ENCODE results near the gene MLH3. TPM values are rescaled to one million over a fixed set of nuclear protein-coding genes. Genes with fewer than 3 reads are reported as not detected.
A peak's percentile ranks its signal among the peaks of the same experiment; 100 is the strongest.

Gene MLH3
- total and polyA plus RNA-seq, 2 of the 13 experiments (the other 11 are each of a cell fraction or from before 2014, with no cell fraction given), result 14.4 to 24.8 TPM

DNA sequence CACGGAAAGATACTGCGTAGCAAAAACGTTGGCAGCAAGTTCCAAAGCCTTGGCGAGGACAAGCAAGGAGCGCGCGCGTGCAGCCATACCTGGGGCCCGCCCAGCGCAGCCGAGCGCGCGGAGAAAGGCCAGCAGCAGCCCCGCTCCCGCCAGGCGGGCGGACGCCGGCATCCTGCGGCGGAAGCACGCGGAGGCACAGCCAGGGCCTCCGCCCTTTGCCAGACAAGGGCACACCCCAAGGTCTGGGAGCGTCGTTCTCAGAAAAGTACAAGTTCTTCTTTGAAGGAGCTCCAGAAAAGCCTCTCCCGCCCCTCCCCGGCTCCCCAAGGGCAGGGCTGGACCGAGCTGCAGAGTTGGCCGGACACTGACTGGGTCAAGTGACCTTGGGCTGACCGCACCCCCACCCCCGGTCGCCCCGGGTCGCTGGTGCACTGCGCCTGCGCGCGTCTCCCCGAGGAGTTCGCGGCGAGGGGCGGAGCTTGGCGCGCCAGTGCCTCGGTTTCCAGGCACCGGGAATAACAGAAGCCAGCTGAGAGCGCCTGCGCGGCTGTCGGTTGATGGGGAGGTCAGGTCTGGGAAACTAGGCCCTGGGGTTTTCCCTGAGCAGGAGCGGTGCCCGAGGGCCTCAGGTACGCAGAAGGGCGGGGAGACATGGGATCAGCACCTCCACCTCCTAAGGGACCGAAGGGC, 18.0 kb upstream of the MLH3 start, which contains the start of gene ZC2HC1C (continued):
- TF ChIP-seq U2AF1 (optimal IDR thresholded peaks at IDR 0.05; ENCODE audit: low read depth, low read length) (no peak), ZNF850 (CRISPR knock-in tag; conservative IDR thresholded peaks at IDR 0.05) (no peak), DMAP1 (CRISPR knock-in tag; IDR thresholded peaks at IDR 0.05) (peak; percentile 83), ZNF720 (CRISPR knock-in tag; IDR thresholded peaks at IDR 0.05) (no peak), NFE2L2 (IDR thresholded peaks at IDR 0.05; ENCODE audit: low read length) (no peak), MAFF (IDR thresholded peaks at IDR 0.05; ENCODE audit: low read depth, low read length) (no peak), FOXM1 (CRISPR knock-in tag; IDR thresholded peaks at IDR 0.05) (no peak), ZNF256 (CRISPR knock-in tag; conservative IDR thresholded peaks at IDR 0.05) (peak; percentile 11; the same call in 1 of the 2 replicates), POLR2A (IDR thresholded peaks at IDR 0.05; ENCODE audit: insufficient read depth in 1 of 2, low read depth in 2 of 2, low read length in 2 of 2) (peak; percentile 85 to 87), TGIF2 (CRISPR knock-in tag; IDR thresholded peaks at IDR 0.05) (peak; percentile 78; the same call in 1 of the 2 replicates), AGO1 (IDR thresholded peaks at IDR 0.05; ENCODE audit: low read depth, low read length, poor library complexity, severe bottlenecking) (peak; percentile 72), ZNF619 (CRISPR knock-in tag; IDR thresholded peaks at IDR 0.05) (peak; percentile 62; the same call in 1 of the 2 replicates), ZEB1 (IDR thresholded peaks at IDR 0.05; ENCODE audit: insufficient replicate concordance, low read depth) (no peak), ARID2 (CRISPR knock-in tag; IDR thresholded peaks at IDR 0.05; ENCODE audit: borderline replicate concordance) (no peak), JARID2 (CRISPR knock-in tag; IDR thresholded peaks at IDR 0.05; ENCODE audit: insufficient replicate concordance) (no peak)
- TF ChIP-seq, protein P1, sequence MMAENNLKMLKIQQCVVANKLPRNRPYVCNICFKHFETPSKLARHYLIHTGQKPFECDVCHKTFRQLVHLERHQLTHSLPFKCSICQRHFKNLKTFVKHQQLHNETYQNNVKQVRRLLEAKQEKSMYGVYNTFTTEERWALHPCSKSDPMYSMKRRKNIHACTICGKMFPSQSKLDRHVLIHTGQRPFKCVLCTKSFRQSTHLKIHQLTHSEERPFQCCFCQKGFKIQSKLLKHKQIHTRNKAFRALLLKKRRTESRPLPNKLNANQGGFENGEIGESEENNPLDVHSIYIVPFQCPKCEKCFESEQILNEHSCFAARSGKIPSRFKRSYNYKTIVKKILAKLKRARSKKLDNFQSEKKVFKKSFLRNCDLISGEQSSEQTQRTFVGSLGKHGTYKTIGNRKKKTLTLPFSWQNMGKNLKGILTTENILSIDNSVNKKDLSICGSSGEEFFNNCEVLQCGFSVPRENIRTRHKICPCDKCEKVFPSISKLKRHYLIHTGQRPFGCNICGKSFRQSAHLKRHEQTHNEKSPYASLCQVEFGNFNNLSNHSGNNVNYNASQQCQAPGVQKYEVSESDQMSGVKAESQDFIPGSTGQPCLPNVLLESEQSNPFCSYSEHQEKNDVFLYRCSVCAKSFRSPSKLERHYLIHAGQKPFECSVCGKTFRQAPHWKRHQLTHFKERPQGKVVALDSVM (CRISPR knock-in tag; IDR thresholded peaks at IDR 0.05), result no peak; the same call in 1 of the 2 replicates
- TF ChIP-seq, protein P2, sequence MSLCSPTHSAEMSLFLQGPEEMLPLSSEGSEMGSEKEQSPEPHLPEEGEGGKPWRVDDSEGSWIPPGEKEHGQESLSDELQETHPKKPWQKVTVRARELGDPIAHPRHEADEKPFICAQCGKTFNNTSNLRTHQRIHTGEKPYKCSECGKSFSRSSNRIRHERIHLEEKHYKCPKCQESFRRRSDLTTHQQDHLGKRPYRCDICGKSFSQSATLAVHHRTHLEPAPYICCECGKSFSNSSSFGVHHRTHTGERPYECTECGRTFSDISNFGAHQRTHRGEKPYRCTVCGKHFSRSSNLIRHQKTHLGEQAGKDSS (CRISPR knock-in tag; IDR thresholded peaks at IDR 0.05; ENCODE audit: borderline replicate concordance, low read depth), result peak; percentile 61; the same call in 1 of the 2 replicates
- TF ChIP-seq, protein P3, sequence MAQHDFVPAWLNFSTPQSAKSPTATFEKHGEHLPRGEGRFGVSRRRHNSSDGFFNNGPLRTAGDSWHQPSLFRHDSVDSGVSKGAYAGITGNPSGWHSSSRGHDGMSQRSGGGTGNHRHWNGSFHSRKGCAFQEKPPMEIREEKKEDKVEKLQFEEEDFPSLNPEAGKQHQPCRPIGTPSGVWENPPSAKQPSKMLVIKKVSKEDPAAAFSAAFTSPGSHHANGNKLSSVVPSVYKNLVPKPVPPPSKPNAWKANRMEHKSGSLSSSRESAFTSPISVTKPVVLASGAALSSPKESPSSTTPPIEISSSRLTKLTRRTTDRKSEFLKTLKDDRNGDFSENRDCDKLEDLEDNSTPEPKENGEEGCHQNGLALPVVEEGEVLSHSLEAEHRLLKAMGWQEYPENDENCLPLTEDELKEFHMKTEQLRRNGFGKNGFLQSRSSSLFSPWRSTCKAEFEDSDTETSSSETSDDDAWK (CRISPR knock-in tag; IDR thresholded peaks at IDR 0.05), result no peak
- TF ChIP-seq, protein P4, sequence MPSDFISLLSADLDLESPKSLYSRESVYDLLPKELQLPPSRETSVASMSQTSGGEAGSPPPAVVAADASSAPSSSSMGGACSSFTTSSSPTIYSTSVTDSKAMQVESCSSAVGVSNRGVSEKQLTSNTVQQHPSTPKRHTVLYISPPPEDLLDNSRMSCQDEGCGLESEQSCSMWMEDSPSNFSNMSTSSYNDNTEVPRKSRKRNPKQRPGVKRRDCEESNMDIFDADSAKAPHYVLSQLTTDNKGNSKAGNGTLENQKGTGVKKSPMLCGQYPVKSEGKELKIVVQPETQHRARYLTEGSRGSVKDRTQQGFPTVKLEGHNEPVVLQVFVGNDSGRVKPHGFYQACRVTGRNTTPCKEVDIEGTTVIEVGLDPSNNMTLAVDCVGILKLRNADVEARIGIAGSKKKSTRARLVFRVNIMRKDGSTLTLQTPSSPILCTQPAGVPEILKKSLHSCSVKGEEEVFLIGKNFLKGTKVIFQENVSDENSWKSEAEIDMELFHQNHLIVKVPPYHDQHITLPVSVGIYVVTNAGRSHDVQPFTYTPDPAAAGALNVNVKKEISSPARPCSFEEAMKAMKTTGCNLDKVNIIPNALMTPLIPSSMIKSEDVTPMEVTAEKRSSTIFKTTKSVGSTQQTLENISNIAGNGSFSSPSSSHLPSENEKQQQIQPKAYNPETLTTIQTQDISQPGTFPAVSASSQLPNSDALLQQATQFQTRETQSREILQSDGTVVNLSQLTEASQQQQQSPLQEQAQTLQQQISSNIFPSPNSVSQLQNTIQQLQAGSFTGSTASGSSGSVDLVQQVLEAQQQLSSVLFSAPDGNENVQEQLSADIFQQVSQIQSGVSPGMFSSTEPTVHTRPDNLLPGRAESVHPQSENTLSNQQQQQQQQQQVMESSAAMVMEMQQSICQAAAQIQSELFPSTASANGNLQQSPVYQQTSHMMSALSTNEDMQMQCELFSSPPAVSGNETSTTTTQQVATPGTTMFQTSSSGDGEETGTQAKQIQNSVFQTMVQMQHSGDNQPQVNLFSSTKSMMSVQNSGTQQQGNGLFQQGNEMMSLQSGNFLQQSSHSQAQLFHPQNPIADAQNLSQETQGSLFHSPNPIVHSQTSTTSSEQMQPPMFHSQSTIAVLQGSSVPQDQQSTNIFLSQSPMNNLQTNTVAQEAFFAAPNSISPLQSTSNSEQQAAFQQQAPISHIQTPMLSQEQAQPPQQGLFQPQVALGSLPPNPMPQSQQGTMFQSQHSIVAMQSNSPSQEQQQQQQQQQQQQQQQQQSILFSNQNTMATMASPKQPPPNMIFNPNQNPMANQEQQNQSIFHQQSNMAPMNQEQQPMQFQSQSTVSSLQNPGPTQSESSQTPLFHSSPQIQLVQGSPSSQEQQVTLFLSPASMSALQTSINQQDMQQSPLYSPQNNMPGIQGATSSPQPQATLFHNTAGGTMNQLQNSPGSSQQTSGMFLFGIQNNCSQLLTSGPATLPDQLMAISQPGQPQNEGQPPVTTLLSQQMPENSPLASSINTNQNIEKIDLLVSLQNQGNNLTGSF (CRISPR knock-in tag; IDR thresholded peaks at IDR 0.05), result 0 out of 2 replicates have a peak, but pooled peaks have one; percentile 49
- TF ChIP-seq, protein P5, sequence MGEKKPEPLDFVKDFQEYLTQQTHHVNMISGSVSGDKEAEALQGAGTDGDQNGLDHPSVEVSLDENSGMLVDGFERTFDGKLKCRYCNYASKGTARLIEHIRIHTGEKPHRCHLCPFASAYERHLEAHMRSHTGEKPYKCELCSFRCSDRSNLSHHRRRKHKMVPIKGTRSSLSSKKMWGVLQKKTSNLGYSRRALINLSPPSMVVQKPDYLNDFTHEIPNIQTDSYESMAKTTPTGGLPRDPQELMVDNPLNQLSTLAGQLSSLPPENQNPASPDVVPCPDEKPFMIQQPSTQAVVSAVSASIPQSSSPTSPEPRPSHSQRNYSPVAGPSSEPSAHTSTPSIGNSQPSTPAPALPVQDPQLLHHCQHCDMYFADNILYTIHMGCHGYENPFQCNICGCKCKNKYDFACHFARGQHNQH (CRISPR knock-in tag; IDR thresholded peaks at IDR 0.05), result peak; percentile 43; the same call in 1 of the 2 replicates

Data from HepG2 (cell line).